ENCODE measurements around the gene PROSER1. TPM values are rescaled to one million over a fixed set of nuclear protein-coding genes. Genes with fewer than 3 reads are reported as not detected.

The PROSER1 gene
- total and polyA plus RNA-seq, 10 of the 15 experiments (the other 5 are each of a cell fraction or from before 2014, with no cell fraction given), result 14.3 to 66.0 (median 26.9) TPM

GRCh38 chr13:39052944-39053343 lies 15.1 kb upstream of the PROSER1 start:
- 81% methylated on average over 6 of the region's 6 CpGs for WGBS (ENCODE audit: insufficient coverage, insufficient replicate concordance, low lambda C conversion rate, missing lambda C conversion rate)
- FAIRE-seq, result no peak
- SMC1A ChIA-PET (ENCODE audit: uncharacterized antibody, unreplicated experiment), result interaction anchor here (0.9 to 1.4 kb wide), 3 partner anchors 12 to 563 kb away, joined by 3 to 7 read pairs (median 4); no protein-coding TSS in a partner anchor

More at GRCh38 chr13:39052944-39053343, 15.1 kb upstream of the PROSER1 start:
- no peak overlapping the region for H3K4me2 ChIP-seq (ENCODE audit: control insufficient read depth, insufficient read depth)
- H3K9ac ChIP-seq (ENCODE audit: control insufficient read depth, insufficient read depth, low read length), result no peak overlapping the region
- no peak overlapping the region for H3K27ac ChIP-seq (ENCODE audit: control insufficient read depth, insufficient read depth)
- intact Hi-C loops (cut with micrococcal nuclease; ENCODE audit: unreplicated experiment), result no loop called here
- no peak overlapping the region for H3K4me3 ChIP-seq
- no peaks in the 10 kb centered on the region for H3K79me2 ChIP-seq (ENCODE audit: control insufficient read depth, insufficient read depth, low read length)
- H4K20me1 ChIP-seq (ENCODE audit: control insufficient read depth, insufficient read depth), result no peaks in the 10 kb centered on the region; the same call in 1 of the 2 replicates
- CTCF ChIA-PET, result interaction anchor here (0.7 to 3.3 kb wide), 4 partner anchors 553 to 618 kb away, joined by 3 to 20 read pairs (median 6); no protein-coding TSS in a partner anchor
- H3K9me3 ChIP-seq (replicated peaks; ENCODE audit: control insufficient read depth, insufficient read depth, low read length), result no peaks in the 10 kb centered on the region; the same call in 2 of the 3 replicates
- ATAC-seq (no peak), DNase-seq (ENCODE audit: low read depth, low spot score) (no peak)
- no TSS peak for BruUV-seq (replicated peaks)
- in situ Hi-C loops (cut with MboI), result loop anchor here (5.0 to 25.0 kb wide), 2 partner anchors 49 to 1634 kb away; no protein-coding TSS in a partner anchor
- POLR2A ChIA-PET, result no interaction called here
- H3K36me3 ChIP-seq (ENCODE audit: control insufficient read depth in 2 of 2, insufficient read depth in 2 of 2, low read length in 1 of 2), result 0 out of 4 replicates have a peak, but pooled peaks cover 0 to 3% of the 10 kb centered on the region in 2 experiments
- TF ChIP-seq IKZF1 (conservative IDR thresholded peaks at IDR 0.05), result no peak
- no peak for TF ChIP-seq CHD1 (IDR thresholded peaks at IDR 0.05; ENCODE audit: low read depth, low read length)
- no peak for TF ChIP-seq LARP7 (IDR thresholded peaks at IDR 0.05)
- no peak for TF ChIP-seq CBX3 (IDR thresholded peaks at IDR 0.05; ENCODE audit: borderline replicate concordance, low read depth)
- no peak for TF ChIP-seq NRF1 (conservative IDR thresholded peaks at IDR 0.05; ENCODE audit: low read depth, low read length)
- TF ChIP-seq GABPA (IDR thresholded peaks at IDR 0.05; ENCODE audit: low read depth), result no peak
- no peak for TF ChIP-seq TBL1XR1 (IDR thresholded peaks at IDR 0.05; ENCODE audit: low read depth, low read length)
- no peak for TF ChIP-seq MEF2B (IDR thresholded peaks at IDR 0.05; ENCODE audit: partially characterized antibody, poor library complexity, severe bottlenecking)
- no peak for TF ChIP-seq ATF2 (IDR thresholded peaks at IDR 0.05; ENCODE audit: low read length)
- TF ChIP-seq, protein P1, sequence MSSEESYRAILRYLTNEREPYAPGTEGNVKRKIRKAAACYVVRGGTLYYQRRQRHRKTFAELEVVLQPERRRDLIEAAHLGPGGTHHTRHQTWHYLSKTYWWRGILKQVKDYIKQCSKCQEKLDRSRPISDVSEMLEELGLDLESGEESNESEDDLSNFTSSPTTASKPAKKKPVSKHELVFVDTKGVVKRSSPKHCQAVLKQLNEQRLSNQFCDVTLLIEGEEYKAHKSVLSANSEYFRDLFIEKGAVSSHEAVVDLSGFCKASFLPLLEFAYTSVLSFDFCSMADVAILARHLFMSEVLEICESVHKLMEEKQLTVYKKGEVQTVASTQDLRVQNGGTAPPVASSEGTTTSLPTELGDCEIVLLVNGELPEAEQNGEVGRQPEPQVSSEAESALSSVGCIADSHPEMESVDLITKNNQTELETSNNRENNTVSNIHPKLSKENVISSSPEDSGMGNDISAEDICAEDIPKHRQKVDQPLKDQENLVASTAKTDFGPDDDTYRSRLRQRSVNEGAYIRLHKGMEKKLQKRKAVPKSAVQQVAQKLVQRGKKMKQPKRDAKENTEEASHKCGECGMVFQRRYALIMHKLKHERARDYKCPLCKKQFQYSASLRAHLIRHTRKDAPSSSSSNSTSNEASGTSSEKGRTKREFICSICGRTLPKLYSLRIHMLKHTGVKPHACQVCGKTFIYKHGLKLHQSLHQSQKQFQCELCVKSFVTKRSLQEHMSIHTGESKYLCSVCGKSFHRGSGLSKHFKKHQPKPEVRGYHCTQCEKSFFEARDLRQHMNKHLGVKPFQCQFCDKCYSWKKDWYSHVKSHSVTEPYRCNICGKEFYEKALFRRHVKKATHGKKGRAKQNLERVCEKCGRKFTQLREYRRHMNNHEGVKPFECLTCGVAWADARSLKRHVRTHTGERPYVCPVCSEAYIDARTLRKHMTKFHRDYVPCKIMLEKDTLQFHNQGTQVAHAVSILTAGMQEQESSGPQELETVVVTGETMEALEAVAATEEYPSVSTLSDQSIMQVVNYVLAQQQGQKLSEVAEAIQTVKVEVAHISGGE (CRISPR knock-in tag; IDR thresholded peaks at IDR 0.05), result no peak
- no peak for TF ChIP-seq SMC3 (IDR thresholded peaks at IDR 0.05; ENCODE audit: borderline replicate concordance, low read length)
- no peak for TF ChIP-seq TAF1 (IDR thresholded peaks at IDR 0.05; ENCODE audit: borderline replicate concordance, low read depth, low read length)
- TF ChIP-seq PBX3 (IDR thresholded peaks at IDR 0.05; ENCODE audit: insufficient replicate concordance, low read depth, low read length), result no peak
- TF ChIP-seq RELA (IDR thresholded peaks at IDR 0.05; ENCODE audit: borderline replicate concordance, partially characterized antibody), result no peak
- TF ChIP-seq EP300 (IDR thresholded peaks at IDR 0.05; ENCODE audit: borderline replicate concordance in 1 of 2, control insufficient read depth in 1 of 2, low read depth in 2 of 2, low read length in 2 of 2), result no peak
- no peak overlapping the region for H2AFZ ChIP-seq (ENCODE audit: control insufficient read depth, low read depth, low read length)
- no peaks in the 10 kb centered on the region for H3K27me3 ChIP-seq (replicated peaks in 1 of 2; ENCODE audit: control insufficient read depth in 2 of 2, insufficient read depth in 2 of 2, low read length in 1 of 2)
- H3K4me1 ChIP-seq (ENCODE audit: control insufficient read depth, insufficient read depth, low read length), result no peaks in the 10 kb centered on the region
- RAD21 ChIA-PET (ENCODE audit: unreplicated experiment), result no interaction called here

Data from GM12878 (cell line).